DMS53 treated with DMSO at 0.1 percent for 48 hours (cell line): ENCODE data around the gene BRD4.

Source experiments
- DNase-seq: peaks from one replicate; lab custom pipeline; 2025; ENCODE audit not compliant: unreplicated experiment; lab: John Stamatoyannopoulos, UW

Gene BRD4

DNA sequence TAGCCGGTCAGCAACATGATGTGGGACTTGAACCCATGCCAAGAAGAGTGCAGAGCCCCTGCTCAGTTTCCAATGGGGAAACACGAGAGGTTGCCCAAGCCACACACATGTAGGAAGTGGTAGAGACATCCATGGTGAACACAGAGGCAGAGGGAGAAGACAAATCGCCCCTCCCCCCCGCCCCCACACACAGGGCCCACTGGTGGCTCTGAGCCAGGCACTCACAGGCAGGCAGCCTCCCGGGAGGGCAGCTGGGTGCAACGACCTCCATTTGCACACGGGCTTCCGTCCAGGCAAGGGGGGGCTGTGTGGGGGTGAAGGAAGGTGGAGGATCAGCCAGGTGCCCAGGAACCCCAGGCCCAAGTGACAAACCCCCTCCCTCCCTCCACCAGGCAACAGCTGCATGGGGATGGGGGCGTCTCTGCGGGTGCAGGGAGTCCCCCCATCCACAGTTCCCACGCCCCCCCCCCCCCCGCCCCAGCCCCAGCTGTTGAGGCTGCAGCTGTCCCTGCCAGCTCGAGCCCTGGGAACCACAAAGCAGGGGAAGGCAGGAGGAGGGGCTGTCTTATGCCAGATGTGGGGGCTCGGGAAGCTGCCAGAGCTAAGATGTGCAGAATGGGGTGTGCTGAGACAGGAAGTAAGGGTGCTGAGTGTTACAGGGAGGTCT is 134.9 kb downstream of the BRD4 start:
- no peak for DNase-seq

DNA sequence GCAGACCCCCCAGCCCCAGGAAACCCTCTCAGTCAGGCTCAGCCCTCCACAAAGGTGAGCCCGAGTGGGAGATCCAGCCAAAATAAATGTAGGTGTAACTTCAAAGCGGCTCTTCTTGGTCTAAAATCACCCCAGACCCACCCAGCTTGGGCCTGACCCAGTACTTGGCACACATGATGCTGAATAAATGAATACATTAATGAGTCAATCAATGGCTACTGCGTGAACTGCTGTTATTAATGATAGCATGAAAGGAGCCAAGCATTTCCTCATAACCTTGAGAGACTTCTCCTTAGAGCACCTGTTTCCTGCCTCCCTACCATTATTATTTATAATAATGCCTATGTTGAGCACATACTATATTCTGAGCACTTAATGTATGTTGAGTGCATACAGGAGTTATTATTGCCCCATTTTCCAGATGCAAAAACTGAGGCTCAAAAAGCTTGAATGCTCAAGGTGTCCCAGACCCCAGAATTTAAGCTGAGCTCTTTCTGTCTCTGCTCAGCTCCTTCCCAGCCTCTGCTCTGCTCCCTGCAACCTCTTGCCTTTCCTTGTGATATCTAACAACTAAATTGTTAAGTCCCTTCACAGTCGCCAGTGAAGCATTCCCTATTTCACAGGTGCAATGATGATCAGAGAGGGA is 135.9 kb downstream of the BRD4 start:
- DNase-seq, result no peak

DNA sequence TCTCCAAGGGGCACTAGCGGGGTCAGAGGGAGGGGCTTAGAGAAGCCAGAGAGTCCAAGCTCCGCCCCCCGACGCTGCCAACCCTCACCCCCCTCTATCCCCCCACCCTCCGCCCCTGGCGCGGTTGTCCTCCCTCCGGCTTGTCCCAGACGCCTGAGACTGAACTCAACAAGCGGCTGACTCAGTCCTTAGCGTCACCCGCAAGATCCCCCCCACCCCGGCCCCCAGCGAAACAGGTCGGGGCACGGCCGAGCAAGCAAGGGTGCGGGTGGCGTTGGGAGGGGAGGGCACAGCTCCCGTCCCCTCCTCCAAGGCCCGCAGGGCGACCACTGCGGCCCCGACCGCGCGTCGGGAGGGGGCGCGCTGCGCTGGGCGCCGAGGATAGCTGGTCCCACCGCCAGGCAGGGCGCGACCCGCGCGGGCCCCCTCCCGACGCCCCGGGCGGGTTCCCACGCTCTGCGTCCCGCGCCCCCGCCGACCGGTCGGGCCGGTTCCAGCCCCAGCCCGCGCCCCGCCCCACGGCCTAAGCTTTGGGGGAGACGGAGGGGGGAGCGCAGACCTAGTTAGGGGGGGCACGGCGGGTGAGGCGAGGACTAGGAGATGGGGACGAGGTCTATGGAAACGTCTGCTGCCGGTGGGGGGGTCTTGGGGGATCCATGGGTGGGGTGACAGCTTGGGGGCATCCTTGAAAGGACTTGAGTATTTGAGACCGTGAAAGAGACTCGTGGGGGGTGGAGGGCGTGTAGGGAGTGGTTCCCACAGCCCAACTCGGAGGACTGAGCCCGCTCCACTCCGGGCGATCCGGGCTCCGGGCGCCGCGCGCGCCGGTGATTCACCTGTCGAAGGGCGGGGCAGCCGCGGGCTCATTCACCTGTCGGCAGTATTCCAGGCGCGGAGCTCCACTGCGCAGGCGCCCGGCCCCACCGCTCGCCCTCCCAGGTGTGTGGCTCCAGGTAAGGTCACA is 136.7 kb downstream of the BRD4 start:
- DNase-seq, result peak; percentile 71

DNA sequence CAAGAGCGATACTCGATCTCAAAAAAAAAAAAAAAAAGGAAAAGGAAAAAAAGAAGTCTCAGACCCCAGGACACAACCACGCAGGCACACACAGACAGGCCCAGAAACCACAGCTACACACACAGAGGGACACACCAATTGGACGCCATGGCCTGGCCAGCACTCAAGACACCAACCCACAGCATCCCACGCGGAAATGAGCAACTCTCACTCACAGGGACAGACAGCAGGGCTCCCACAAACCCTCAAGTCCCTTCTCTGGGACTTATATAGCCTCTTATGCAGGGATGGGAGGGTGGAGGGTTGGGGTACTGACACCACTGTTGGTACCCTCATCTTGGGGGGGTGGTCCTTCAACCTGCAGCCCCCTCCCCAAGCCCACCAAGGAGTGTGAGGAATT is 137.4 kb downstream of the BRD4 start:
- DNase-seq, result no peak

DNA sequence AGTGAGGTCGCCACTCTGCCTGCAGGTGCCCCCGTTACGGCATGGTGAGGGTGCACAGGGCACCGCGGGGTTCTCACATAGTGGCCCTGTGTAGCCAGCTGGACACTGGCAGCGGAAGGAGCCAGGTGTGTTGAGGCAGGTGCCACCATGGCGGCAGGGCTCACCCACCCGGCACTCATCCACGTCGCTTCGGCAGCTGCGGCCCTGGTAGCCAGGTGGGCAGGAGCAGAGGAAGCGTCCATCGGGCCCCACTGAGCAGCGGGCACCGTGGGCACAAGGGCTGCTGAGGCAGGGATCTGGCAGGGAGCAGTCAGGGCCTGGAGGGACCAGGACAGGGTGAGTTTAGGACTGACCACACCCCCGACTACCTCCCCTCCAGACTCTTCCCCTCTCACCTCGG is 140.4 kb downstream of the BRD4 start:
- no peak for DNase-seq

DNA sequence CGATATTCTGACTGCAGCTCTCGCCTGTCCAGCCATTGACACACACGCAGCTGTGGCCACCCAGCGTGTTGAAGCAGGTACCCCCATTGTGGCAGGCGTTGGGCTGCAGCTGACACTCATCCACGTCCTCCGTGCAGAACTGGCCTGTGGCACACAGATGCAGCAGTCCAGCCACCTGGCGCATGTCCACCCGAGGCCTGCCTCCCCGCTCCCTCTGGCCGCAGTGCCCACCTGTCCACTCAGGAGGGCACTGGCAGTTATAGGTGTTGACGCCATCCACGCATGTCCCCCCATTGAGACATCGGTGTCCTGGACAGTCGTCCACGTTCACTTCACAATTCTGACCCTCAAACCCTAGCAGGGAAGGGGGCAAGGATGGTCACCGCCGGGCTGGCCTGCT is 140.8 kb downstream of the BRD4 start:
- DNase-seq, result no peak

DNA sequence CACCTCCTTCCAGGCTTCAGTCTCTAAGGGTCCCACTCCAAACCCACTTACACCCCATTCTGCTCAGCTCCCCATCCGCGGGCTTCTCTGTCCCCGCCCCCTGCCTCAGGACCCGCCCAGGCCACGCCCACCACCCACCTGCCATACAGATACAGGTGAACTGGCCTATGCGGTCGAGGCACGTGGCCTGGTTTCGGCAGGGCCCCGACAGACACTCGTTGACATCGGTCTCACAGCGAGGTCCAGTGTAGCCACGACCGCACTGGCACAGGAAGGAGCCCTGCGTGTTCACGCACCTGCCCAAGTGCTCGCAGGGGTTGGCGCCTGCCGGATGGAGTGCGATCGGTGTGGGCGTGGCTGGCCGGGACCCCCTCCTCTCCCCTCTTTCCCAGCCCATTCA is 143.5 kb downstream of the BRD4 start:
- DNase-seq, result no peak

DNA sequence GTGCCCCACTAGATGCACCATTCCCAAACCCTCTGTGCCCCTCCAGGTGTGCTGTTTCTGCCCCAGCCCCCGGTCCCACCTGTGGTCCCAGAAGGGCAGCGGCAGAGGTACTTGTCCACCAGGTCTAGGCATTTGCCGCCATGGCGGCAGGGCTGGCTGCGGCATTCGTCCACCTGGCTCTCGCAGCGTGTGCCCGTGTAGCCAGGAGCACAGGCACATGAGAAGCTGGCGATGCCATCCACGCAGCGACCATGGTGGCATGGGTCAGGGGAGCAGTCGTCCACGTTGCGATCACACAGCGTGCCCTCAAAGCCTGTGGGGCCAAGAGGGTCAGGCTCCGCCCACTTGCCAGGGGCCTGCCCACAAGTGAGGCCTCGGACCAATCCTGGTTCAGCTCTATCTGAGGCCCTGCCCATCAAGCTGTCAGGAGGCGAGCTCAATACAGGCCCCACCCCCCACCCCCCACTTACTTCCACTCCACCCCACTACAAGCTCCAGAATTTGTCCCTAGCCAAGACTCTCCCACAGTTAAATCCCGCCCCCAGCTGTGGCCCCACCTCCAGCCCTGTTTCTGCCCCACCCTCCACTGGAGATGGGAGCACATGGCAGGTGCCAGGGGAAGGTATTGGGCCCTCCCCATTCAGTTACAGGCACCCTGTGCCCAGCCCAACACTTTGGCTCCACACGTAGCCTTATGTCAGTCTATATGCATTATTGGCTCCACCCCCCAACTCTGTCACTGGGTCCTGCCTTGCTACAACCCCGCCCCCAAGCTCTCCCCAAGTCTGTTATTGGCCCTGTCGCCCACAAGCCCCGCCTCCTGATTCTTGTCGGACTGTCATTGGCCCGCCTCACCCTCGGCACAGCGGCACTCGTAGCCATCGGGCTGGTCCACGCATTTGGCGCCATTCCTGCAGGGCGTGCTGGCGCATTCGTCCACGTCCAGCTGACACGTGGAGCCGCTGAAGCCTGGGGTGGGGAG is 145.0 kb downstream of the BRD4 start:
- DNase-seq, result no peak
